Brain pericyte (primary cell): ENCODE data around the gene CTXN2.

Experiments
- DNase-seq: peaks from one replicate; pipeline ENCODE4 v3.0.0-alpha.2; 2012; ENCODE audit warnings: low read depth, low spot score

The CTXN2 gene

DNA sequence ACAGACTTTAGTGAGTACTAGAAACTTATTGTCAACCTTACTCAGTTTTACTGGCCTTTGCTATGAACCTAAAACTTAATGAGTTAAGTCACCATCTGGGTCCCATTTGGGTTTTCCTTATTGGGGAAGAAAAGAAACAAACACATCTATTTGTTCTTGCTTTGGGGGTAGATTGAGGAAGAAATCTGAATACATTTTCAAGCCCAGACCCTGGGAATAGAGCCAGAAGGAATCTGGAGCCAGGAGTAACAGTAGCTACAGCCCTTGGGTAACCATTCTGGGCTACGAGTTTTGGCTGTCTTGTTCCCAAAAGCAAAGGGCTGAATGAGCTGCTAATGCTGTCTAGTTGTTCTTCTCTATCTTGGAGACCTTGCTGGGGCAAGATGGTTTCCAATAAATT lies 31.2 kb downstream of the CTXN2 start:
- no peak for DNase-seq

DNA sequence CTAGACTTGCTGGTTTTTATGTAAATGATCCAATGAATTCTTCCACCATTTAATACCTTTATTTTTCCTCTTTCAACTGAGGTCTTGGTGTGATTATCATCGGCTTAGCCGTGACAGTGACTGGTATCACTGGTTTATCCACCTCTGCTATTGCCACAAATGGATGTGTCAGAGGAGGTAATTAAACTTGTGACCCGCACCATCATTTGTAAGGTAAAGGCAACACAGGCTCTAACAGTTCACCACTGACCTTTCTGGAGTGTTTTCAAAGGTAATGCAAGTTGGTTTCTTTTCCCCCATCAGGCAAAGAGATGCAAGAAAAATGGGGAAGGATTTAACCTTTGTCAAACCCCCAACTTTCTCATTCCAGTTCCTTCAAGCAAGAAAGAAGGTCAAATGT lies 34.3 kb downstream of the CTXN2 start:
- no peak for DNase-seq

DNA sequence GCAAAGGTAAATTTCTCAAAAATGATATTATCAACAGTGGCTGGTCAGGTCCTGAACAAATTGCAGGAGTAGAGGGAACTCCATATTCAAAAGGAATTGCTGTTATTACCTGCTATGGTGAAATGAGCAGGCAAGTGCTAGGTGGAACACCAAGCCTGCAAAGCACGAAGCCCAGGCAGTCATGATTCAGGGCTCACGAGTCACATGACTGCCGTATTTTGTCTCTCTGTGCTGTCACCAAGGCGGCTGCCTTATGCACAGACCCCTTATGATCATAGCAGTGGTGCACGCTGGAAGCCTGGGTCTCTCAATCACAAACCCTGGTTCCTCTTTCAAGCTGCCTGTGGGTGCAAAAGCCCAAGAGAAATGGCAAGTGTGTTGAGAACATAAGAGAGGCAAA lies 39.0 kb downstream of the CTXN2 start:
- no peak for DNase-seq

DNA sequence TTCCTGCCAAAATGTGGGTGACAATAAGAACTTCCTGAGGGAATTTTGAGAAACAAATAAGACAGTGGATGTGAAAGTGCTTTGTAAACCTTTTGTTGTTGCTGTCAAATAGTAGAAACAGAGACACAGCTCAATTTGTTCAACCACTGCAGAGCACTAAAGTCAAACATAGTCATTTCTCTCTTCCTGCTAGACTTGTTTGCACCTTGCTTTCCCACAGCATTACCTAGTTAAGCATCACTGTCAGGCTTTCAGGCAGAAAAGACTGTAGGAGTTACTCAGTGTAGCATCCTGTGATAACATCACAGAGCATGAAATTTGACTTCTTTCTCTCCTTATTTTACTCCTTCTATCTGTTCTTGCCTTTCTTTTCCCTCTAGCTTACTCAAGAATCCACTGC lies 41.8 kb downstream of the CTXN2 start:
- no peak for DNase-seq

DNA sequence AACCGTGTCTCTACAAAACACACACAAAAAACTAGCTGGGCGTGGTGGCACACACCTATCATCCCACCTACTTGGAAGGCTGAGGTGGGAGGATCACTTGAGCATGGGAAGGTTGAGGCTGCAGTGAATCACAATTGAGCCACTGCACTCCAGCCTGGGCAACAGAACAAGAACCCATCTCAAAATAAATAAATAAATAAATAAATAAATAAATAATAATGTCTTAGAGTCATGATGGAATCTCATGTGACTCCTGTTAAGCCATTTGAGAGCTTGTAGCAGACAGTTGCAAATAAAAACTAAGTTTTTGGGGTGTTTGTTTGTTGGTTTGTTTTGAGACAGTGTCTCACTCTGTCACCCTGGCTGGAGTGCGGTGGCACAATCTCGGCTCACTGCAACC lies 47.9 kb downstream of the CTXN2 start:
- DNase-seq, result no peak

DNA sequence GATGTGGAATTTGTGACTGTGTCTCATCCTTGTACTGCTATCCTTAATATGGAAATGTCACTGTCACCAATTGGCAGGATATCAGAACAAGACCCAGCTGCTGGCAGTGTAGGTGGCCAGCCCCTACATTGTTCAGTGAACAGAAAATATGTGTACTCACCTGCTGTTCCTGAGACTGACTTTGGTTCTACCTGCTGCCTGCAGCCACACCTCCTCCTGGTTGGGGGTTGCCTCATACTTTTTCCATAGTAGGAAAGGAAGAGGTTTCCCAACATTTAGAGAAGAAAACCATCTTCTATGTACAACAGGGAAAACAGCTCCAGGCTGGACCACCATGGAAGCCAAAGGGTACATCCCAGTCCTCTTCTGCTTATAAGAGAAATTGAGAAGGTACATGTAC lies 50.5 kb downstream of the CTXN2 start:
- no peak for DNase-seq

DNA sequence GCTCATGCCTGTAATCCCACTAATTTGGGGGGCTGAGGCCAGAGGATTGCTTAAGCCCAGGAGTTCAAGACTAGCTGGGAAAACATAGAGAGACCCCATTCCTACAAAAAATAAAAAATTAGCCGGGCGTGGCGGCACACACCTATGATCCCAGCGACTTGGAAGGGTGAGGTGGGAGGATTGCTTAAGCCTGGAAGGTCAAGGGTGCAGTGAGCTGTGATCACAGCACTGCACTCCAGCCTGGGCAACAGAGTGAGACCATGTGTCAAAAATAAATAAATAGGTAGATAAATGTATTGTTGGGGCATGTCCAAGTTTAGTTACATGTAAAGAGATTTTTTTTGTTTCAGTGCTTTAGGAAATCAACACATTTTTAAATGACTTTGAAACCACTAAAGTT lies 51.1 kb downstream of the CTXN2 start:
- no peak for DNase-seq

DNA sequence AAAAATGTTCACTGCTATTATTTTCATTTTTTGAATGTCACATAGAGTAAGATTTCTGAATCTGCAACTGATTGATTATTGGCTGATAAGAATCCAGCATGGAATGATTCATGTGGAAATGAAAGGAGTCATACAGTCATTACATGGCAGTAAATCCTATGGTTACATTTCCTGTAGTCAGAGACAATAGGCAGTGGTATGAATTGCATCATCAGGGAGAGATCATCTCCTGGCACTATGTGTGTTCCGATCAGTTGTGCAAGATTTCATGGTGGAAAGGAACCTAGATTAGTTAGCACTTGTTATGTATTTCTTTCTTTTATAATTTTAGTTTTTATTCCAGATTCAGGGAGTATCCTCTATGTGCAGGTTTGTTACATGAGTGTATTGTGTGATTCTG lies 53.5 kb downstream of the CTXN2 start:
- no peak for DNase-seq

DNA sequence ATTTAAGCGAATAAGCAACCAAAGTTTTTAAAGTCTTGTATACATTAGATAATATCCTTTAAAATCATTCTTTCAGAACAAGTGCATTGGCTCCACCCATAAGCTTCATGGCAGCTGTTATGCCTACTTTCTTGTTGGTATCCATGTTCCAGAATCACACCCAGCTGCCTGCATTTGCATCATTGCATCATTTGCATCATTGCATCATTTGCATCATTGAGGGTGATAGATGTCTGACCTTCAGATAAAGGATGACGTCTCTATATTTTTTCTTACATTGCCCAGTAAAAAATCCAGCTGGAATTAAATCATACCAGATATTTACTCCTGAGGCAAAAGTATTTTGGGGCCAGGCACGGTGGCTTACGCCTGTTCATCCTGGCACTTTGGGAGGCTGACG lies 56.9 kb downstream of the CTXN2 start:
- DNase-seq, result no peak

DNA sequence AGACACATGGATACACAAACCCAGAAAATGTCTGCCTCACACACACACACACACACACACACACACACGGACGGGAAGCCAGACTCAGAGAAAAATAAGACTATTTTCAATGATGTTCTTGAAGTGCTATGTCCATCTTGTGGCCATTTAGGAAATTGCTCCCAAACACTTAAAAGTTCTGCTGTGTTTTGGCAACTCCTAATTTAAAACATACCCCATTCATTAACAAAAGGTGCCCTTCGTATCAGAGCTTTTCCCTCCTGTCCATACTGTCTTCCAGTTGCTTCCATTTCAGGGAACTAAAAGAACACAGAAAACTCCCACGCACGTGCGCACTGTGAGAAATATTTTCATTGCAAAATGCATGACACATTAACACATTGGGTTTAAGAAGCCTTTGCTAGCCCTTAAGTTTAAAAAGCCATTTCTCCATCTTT lies 59.2 kb downstream of the CTXN2 start:
- DNase-seq, result peak; percentile 22

DNA sequence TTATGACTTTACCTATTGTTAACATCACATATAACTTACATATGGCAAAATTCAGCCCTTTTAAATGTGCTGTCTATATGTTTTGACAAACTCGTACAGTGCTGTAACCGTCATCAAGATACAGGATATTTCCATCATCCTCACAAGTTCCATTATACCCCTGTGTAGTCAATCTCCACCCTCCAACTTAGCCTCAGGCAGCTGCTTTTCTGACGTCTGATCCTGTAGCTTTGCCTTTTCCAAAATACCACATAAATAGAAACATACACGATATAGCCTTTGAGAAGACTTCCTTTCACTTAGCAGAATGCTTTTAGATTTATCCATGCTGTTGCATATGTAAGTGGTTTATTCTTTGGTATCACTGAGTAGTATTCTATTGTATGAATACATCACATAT lies 61.7 kb downstream of the CTXN2 start:
- DNase-seq, result no peak
